Activated T-cell treated with anti-CD3 and anti-CD28 coated beads for 24 hours (primary cell): Measurements from ENCODE around the gene MFN1.

Experiments
- DNase-seq: peaks from one replicate; pipeline ENCODE4 v3.0.0-alpha.2; 2020; ENCODE audit warnings: low read depth

Gene MFN1

DNA sequence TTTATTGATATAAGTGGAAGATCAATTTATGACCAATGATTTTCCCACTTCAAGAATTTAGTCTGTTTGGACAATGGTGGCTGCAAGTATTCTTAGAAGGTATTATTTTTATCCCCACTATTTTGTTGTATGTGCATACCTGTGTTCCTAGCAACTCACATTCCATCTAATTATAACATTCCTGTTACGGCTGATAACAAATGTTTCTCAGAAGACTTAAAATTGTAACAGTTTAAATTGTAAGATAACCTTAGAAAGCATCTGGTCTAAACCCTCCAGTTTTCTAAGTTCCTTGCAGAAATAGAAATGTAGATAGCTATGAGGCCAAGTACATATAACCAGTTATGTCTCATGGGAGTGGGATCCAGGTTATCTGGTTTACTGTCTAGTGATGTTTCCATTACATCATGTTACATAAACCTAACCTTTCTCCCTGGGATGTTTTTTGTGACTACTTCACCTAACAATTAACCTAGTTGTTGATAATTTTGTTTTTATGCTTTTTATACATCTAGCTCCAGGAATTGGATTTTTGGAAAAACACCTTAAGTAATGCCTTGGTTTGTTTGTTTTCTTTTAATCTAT lies 11.1 kb upstream of the MFN1 start:
- no peak for DNase-seq

DNA sequence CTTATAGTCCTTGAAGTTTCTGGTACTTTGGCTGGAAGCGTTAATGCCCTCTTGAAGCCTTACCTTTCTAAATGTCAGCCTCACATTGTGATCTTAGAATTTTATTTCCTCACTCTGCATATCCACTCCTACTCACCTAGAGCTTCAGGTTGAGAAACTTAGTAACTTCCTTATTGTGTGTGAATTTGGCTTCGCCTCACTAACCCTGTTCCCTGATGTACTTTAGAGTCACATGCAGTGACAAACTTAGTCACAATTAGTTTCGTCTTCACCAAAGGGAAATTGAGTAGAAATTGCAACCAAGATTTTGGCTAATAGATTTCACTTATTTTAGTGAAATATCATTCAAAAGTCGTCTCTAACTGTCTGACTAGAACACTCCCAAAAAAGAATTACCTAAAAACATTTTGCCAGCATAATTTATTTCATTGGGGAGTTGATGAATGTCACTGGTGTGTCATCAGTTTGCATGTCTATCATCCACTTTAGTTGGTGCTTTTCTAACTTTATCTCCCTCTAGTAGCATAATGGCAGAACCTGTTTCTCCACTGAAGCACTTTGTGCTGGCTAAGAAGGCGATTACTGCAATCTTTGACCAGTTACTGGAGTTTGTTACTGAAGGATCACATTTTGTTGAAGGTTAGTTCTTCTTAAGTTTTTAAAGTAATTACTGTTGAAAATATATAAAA lies 960 bp downstream of the MFN1 start:
- DNase-seq, result no peak

DNA sequence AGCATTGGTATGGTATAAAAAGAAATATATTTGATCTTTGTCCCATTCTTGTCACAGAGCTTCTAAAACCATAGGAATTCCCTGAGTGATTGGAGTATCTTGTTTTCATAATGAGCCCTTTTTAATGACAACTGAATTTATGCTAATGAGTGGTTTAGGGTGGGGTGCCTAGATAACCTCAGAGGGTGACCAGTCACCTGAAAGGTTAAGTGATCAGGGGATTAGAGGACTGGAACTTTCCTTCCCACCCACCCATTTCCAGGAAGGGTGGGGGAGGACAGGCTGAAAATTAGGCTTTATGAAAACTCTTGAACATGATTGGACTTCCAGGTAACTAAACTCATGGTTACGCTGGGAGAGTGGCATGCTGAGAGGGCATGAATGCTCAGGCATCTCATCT lies 8.5 kb downstream of the MFN1 start:
- DNase-seq, result no peak

DNA sequence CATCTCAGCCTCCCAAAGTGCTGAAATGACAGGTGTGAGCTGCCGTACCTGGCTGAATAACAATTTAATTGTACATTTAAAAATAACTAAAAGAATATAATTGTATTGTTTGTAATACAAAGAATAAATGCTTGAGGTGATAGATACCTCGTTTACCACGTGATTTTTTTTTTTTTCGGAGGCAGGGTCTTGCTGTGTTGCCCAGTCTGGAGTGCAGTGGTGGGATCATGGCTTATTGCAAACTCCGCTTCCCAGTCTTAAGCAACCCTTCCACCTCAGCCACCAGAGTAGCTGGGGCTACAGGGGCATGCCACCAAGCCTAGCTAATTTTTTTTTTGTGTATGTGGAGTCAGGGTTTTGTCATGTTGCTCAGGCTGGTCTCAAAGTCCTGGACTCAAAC lies 15.8 kb downstream of the MFN1 start:
- DNase-seq, result no peak

DNA sequence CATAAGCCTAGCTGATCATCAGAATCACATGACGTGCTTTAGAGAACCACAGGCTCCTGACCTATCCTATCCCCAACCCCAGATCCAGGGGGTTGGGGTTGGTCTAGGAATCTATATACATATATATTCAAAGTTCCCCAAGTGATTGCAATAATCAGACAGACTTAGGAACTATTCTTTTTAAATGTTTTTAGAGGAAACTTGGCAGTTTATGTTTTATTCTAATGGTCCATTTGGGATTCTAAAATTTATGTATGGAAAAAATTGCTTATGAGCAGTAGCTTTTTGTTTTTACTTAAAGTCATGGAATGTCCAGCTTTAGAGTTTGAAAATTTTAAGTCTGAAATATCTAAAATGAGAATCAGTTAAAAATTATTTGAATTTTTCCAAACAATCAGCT lies 22.1 kb downstream of the MFN1 start:
- no peak for DNase-seq

DNA sequence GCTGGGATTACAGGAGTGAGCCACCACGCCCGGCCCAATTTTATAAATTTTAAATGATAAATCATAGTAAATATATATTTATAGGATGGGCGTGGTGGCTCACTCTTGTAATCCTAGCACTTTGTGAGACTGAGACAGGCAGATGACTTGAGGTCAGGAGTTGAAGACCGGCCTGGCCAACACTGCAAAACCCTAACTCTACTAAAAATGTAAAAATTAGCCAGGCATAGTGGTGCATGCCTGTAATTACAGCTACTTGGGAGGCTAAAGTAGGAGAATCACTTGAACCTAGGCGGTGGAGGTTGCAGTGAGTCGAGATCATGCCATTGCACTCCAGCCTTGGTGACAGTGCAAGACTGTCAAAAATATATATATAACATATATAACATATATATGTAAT lies 26.4 kb downstream of the MFN1 start:
- no peak for DNase-seq

DNA sequence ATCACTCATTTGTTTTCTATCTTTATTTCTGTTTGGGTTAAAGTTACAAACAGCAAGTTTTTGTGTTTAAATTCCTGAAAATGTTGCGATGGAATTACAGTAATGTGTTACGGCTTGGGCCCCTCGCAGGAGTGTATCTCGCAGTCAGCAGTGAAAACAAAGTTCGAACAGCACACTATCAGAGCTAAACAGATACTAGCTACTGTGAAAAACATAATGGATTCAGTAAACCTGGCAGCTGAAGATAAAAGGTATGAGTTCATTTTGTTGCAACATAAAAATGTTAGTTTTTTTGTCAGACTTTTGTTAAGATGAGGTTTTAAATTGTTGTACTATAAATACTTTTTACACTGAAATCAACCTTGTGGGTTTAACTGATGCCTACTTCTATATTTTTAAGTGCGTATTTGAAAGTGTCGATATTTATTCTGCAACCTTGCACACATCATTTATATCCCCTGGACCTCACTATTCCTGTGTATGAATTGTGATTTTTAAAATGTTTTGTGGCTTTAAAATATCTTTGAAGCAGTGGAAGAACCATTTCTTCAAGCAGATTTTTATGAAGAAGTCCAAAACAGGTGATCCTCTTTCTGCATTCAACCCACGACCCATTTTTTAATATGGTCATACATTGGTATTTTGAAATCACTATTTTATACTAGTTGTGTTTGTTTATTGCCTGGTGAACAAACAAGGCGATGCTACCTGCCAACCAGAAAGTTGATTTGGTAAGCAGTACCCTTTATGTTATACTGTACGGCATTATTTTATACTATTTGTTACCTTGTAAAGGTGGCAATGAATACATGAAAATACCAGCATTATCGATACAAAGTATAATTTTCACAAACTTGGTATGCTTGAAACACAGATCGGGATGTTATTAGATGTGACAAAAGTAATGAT lies 27.8 kb downstream of the MFN1 start:
- no peak for DNase-seq

DNA sequence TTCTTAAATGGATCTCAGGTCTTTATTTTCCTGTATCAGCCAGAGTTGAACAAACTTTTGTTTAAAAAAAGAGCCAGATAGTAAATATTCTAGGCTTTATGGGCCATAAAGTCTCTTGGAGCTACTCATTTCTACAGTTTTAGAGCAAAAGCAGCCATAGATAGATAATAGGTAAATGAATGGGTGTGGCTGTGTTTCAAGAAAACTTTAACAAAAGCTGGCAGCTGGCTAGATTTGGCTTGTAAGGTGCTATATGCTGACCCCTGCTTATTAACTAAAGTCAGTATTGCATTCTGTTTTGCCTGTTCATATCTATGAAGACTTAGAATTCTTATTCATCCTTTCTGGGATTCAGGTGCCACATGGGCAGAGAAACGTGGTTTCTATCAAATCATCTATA lies 29.0 kb downstream of the MFN1 start:
- no peak for DNase-seq

DNA sequence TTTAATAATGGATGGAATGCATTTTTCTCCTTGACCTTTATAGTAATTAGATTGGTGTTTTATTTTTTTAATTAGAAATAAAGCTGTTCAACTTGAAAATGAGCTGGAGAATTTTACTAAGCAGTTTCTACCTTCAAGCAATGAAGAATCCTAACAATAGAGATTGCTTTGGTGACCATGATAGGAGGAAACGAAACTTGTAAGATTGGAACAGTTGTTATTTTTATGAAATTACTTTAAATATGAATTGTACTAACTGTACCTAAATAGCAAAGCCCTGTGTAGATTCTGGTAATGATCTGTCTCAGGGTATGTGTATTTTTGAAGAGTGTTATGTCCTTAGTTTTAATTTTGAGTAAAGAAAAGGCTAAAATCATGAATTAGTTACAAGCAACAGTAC lies 44.4 kb downstream of the MFN1 start:
- no peak for DNase-seq

DNA sequence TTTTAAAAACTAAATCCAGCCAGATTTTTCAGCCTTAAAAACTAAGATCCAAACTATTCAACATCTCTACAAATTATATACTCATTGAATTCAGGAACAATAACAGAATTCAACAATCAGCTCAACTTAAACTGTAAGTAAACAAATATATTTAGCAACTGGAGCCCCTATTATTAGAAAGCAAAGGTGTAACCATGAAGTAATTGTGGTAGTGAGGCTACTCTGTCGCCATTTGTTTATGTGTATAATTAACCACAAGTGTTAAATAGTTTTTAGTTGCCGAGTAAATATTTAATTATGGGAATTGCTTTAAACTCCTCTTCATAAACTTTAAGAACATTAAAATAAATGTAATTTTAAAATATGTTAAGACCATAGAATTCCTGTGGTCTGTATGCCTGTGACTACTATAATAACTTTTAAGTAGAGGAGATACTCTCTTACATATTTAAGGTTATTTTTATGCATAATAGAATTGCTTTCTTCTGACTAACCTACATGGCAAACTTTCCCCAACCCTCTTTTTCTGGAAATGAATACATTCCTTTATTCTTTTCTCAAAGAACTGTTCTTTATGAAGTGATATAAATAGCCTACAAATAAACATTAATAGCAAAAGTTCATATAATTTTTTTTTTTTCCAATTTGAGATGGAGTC lies 51.2 kb downstream of the MFN1 start:
- no peak for DNase-seq

DNA sequence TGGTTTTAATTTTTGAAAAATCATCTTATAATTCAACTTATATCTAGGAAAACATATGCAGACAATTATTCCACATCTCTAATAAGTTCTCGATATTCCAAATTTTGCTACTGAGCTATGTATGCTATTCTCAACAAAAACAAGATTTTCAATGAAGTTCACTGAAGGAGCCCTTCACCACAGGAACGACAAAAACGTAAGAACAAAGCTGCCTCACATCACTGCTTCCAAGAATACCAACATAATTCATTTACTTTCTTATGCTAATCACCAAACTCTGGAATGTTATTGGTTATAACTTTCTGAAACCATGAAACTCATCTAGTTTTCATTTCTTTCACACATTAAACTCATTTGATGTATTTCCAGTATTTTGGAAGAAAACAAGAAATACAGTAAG lies 54.1 kb downstream of the MFN1 start:
- no peak for DNase-seq

DNA sequence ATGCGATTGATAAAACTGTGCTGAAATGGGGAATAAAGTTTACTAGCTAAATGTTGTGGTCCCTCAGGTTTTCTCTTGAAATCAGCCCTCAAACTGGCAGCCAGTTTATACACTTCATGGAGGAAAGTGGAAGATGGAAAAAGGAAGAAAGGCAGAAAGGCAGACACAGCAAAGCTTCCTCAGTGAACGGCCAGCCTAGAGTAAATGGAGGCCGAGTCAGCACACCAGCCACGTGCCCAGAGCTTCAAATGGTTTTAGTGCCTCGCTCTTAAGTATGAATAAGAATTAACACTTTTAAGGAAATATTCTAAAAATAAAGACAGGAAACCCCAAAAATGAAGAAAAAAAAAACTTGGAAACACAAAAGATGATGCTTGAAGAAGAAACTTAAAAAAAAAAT lies 55.5 kb downstream of the MFN1 start:
- DNase-seq, result no peak

DNA sequence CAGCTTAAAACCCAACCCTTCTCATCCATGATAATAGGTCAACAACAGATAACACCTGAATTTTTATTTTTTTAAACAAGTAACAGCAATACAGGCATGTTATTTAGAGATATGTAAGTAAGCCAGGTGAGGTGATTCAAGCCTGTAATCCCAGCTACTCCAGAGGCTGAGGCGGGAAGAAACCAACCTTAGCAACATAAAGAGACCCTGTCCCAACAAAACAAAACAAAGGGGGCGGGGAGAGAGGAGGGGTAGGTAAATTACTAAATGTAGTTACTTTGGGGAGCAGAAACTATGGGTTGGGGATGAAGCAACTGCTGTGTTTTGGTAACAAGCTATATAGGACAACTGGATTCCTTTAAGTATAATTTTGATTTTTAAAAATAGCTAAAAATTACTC lies 56.8 kb downstream of the MFN1 start:
- no peak for DNase-seq

DNA sequence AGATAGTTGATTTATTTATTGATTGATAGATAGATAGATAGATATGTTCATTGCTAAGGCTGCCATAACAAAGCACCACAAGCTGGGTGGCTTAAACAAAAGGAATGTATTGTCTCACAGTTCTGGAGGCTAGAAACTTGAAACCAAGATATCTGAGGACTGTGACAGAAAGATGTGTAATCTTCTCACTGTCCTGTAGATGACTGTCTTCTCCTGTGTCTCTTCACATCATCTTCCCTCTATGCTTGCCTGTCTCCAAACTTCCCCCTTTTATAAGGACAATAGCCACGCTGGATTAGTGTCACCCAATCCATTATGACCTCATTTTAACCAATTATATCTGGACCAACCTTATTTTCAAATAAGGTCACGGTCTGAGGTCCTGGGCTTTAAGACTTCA lies 62.8 kb downstream of the MFN1 start:
- no peak for DNase-seq

DNA sequence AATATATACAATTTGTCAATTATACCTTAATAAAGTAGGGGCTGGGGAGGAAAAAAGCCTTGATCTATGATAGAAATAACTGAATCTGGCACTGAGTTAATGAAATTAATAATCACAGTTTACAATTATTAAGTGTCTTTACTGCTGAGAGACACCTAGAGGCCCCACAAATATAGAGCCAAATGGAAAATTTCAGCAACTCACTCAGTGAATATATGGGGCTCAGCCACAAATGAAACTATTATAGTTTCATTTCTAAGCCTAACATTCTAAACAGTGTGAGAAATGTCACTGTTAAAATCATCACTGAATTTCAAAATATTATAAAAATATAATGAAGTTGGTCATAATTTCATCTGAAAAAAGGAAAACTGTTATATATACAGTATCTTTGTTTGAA lies 63.5 kb downstream of the MFN1 start:
- DNase-seq, result no peak

DNA sequence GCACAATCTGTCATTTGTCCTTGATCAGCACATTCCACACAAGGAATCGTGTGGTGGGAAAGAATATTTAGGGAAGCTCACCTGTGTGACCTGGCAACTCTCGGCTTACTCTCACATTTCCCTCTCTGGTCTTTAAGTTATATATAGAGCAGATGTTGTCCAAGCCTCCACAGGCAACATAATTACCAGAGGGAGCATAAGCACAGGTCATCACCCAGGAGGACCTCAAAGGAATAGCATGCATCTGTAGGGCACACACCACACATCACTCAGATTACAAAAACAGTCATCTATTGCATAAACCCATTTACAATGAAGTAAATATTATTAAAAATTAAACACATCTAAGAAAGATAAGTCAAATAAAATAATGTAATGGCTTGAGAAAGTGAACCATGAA lies 67.3 kb downstream of the MFN1 start:
- no peak for DNase-seq

DNA sequence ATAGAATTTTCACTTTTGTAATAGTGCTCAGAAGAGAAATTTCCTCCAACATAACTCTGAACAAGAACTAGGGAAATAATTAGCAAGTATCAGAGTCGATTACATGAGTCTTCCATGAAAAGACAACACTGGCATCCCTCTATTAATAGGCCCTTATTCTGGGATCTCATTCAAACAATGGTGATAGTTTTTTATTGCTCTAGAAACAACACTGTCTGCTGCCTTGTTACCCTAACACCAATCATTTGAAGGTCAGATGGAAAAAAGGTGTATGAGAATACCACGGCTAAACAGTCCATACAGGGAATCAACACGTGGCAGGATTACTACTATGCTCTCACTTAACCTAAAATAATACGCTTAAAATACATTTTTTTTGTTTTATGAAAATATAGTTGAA lies 67.9 kb downstream of the MFN1 start:
- no peak for DNase-seq

DNA sequence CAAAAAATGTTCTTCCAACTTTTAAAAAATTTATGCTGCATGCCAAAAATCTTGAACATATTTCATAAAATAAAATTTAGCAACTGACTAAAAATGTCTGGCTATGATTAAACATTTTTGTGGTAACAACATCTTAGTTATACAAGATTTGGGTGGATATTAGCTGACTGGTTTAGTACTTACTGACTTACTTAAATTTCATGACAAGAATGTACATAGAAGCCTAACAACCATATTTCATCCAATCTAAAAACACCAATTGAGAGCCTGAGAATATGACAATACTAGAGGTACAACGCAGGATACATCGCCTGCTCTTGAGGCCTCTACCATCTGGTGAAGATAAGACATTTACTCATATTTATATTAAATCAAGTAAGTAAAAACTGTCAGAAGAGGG lies 69.2 kb downstream of the MFN1 start:
- DNase-seq, result no peak

DNA sequence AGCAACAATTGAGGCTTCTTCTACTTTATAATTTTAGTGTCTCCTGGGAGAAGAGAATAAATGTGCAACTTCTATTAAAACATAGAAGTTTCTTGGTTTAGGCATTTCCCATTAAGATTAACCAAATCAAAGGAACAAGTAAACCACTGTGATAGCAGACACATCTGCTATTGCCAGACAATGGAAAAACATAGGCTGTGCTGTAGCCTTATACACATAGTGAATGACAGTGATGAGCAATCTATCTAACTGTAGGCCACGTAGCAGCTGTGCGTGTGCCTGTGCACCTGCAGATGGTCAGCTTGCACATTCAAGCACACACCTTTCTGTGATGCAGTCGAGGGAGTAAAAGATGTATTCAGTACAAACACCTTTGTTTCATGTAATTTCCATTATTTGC lies 71.1 kb downstream of the MFN1 start:
- DNase-seq, result no peak

DNA sequence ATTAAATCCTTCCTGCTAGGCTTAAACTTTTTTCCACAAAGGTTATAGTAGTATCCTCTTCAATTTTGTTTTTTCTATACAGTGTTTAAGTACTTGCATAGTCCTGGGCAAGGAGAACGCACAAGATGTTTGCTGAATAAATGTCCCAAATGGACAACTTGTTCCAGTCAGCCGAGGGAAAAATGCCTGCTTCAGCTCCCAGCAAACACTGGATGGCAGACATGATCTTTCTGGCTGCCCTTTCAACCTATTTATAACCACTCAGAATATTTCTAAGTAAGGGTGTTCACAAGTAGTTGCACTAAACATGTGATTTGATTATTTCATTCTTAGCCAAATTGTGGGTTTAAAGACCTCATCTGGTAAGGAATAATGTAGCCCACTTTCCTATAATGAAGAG lies 74.0 kb downstream of the MFN1 start:
- DNase-seq, result no peak

DNA sequence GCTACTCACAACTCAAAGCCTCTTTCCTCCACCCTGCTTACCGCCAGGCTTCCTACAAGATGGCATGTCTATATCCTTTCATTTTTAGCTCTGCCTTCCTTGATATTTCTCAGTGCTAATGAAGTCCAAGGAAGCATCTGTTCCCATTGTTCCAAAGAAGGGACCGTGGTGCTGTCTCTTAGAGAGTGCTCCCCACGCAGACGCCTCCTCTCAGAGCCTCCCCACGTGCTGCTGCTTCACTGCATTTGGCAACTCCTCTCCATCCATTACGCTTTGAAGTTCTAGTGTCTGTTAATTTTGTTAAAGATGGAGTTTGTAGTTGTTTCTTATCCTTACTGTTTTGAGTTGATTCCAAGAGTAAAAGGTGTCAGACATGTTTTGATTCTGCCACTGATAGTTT lies 77.6 kb downstream of the MFN1 start:
- no peak for DNase-seq

DNA sequence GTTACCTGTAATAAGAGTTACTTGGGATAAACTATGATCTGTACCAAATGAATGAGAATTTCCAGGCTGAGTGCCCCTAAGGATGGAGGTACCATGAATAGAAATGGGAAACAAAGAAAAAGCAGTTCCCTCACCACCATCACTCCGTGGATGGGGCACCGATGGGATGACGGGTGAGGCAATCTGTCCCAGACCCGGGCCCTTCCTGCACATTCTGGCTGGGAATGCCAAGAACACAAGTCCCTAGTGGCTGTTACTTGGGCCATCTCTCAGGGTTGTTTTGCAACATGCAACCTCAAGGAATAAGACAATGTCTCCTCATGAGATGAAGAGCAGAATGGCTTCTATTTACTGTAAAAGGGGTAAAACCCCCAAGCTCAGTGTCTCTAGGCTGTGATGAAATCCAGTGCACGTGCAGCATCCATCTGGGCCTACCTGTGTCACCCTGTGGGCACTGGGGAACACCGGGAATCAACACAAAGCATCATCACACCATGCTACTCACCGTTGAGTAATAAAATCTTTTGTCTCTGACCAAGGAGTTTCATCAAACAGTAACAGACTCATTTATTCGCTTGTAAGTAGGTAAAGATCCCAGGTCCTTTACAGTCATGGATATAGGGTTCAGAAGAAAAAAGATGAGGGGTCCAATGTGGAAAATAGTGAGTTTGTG lies 81.5 kb downstream of the MFN1 start:
- no peak for DNase-seq
